ENCODE measurements around the gene TRPC4.

Gene TRPC4

GRCh38 chr13:37869756-37870488 is at the start of gene TRPC4:
TRPC4 (minus strand) TSS chr13:37869772; CDS start chr13:37783333, 86,439 bp downstream.
- no peak for DNase-seq

DNA sequence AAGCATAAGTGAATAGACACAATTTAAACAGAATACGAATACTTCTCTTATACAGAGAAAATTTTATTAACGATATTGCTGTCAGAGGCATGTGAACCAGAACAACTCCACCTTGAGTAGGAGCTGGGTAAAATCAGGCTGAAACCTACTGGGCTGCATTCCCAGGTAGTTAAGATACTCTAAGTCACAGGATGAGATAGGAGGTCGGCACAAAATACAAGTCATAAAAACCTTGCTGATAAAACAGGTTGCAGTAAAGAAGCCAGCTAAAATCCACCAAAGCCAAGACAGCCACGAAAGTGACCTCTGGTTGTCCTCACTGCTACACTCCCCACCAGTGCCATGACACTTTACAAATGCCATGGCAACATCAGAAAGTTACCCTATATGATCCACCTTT is 49.2 kb upstream of the TRPC4 start:
- no peak for DNase-seq

GRCh38 chr13:37918116-37918714 is 48.6 kb upstream of the TRPC4 start:
- DNase-seq = no peak

GRCh38 chr13:37914781-37915391 is 45.3 kb upstream of the TRPC4 start:
- no peak for DNase-seq

- DNase-seq = no peak
Measured at GRCh38 chr13:37910790-37911189, 41.2 kb upstream of the TRPC4 start.

- no peak for DNase-seq
Measured at GRCh38 chr13:37906880-37907279, 37.3 kb upstream of the TRPC4 start.

DNA sequence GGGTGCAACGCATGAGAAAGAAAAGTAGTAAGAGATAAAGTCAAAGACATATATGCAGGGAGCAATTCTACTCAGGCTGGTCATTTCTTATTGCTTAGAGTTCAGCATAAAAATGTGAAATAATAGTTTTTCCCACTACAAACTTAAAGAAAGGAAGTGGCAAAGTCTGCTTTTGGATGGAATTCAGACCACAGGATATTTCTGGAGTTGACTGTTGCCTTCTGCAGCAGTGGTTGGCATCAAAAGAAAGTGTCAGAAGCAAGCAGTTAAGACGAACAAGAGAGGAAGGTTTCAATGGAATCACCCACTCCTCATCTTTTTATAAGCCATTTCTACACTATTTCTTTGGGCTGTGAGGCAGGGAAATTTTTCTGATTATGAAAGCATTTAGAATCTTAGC is 36.2 kb upstream of the TRPC4 start:
- no peak for DNase-seq

GRCh38 chr13:37899753-37900152 is 30.2 kb upstream of the TRPC4 start:
- DNase-seq = no peak

DNA sequence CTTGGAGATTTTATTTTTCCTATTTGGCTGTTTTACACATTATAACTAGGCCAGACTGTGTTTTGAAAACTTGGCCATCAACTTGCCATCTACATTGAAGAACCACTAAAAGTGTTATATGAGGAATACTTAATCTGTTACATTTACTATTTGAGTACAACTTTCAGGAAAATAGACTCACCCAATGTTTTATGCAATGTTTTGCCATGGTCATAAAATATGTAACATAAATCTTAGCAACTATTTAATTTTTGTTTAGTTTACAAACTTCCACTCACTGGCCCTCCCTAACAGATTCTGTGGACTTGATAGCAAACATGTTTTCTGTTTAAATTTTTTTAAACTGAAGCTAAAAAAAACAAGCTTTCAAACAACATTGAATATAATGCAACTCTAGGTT is 23.7 kb upstream of the TRPC4 start:
- DNase-seq = no peak

DNA sequence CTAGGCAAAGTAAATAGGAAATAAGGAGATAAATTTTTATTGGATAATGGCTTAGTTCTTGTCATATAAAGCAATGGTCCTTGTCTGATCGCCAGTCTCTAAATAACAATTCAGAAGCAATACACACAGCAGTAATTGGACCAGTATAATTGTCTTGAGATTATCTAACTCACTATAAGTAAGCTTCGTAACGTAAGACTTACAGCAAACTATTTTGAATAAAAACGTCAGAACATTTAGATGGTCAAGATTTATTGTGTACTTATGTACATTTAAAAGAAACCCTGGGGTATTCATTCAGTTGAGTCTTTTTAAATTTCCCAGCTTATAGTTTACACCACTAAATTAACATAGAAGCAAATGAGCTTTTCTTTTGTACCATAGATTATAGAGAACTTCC is 20.2 kb upstream of the TRPC4 start:
- DNase-seq = no peak

DNA sequence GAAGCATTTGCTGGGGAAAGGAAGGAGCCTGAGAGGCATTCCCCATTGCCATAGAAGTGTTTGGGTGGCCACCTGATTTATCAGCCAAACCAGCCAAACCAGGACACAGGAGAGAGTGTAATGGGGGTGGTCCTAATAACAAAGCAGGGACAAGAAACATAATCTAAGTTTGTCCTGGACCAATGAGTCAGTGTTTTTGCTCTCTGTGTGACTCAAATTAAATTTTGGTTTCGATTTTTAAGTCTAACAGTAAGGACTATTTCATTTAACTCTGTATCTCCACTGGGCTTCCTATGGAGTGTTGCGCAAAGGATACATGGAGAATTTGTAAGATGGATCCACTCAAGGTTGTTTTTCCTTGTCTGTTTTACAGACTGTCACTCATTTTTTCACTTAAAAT is 19.5 kb upstream of the TRPC4 start:
- DNase-seq = no peak

DNA sequence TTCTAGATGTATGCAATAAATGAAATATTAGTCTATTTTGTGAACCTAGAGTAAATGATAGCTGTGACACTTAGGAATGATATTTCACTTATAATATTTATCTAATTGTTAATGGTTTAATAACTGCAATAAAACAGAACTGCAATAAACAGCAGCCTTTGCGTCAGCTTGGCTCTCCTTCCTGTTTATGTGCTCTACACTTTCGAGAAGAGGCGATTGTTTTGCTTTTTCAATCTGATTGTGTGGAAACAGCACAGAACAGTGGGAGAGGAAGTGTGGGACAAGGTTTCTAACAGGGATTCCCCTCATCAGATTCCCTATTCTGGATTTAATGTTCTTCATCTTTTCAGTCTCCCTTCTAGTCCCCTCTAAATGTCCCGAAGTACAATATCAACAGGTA is 17.3 kb upstream of the TRPC4 start:
- DNase-seq = no peak

- DNase-seq = no peak
Measured at GRCh38 chr13:37884674-37885073, 15.1 kb upstream of the TRPC4 start.

DNA sequence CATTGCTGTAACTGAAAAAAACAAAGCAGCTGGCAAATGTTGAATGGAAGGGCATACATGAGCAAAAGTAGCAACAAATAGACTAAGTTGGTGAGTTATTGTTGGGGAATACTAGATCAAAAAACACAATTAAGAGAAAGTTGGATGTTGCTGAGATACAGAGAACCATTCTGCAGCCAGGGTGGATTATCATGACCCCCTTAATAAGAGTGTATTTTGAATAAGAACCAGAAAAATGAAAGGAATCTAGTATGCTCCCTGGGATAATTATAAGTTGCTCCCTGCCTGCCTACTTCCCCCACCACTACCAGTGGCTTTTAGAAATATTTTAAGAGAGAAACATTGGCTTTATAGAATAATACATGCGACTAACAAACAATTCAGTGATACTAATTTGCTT is 14.5 kb upstream of the TRPC4 start:
- DNase-seq = no peak

GRCh38 chr13:37878921-37879320 is 9.3 kb upstream of the TRPC4 start:
- DNase-seq = no peak

DNA sequence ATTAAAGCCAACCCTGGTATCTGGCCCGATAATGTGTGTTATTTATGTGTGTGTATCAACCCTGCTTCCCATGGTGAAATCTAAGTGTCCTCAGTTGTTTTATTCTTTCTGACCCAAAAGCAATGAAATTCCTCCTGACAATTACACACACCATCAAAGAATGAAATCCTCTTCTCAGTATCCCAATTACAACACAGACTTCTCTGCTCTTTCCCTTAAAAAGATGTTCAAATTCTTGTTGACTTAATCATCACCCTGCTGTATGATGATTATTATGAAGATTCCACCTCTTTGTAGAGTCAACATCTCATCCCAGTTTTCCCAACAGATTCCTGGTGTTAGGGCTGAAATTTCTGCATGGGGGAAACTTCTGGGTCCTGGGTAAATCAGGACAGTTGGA is 8.9 kb upstream of the TRPC4 start:
- DNase-seq = no peak

DNA sequence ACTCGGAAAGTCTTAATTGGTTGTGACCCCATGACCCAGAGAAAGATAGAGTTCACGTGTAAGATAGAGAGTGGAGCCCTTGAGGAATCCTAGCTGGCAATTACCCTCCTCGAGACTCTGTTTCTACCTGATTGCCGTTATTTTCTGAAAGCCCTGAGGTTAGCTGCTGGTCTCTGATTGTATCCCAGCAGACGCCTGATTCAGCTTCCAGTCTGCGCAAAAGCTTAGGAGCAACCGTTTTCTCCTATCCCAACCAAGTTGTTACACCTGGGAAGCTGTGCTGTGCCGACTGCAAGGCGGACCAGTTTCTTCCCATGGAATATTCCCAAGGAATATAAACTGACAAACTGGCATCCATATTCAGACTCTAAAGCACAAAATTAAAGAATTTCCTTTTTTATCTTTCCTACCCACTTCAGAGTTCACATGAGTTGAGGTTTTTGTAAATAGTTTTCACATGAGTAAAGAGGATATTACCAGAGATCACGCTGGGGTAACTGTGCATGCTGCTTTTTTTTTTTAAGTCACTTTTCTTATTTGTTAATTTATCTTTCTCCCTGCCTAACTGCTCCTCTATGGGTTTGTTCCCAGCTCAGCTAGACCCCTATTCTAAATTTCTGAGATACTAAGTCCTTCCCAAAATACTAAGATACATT is 1.5 kb upstream of the TRPC4 start:
- no peak for DNase-seq

- no peak for DNase-seq
Measured at GRCh38 chr13:37870489-37870845, 895 bp upstream of the TRPC4 start.

DNA sequence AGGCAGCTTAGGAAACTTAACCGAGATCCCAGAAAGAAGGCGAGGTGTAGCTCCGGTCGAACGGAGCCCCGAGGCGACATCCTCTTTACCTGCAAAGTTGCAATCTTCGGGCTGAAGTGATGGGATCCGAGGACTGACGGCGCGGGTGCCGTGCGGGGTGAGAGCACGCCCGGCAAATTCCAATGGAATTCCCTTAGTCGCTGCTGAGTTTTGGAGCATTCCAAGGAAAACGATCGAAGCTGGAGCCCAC is 141 bp downstream of the TRPC4 start:
- DNase-seq = no peak

- DNase-seq = no peak
Measured at GRCh38 chr13:37868691-37869505, 674 bp downstream of the TRPC4 start.

DNA sequence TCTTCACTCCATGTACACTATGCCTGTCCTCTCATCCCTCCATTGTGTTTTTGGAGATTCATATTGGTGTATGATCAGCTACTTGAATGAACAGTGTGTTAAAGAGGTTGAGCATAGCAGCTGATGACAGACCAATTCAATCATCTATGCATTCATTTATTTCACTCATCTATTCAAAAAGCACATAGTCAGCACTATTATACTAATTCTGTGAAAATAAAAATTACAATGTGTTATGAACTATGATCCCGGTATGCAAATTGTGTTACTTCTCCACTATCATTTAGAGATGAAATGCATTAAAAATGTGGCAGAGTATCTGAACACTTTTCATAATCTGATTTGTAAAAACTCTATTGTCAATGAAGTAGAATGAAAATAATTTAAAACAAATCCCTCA is 5.9 kb downstream of the TRPC4 start:
- DNase-seq = no peak

DNA sequence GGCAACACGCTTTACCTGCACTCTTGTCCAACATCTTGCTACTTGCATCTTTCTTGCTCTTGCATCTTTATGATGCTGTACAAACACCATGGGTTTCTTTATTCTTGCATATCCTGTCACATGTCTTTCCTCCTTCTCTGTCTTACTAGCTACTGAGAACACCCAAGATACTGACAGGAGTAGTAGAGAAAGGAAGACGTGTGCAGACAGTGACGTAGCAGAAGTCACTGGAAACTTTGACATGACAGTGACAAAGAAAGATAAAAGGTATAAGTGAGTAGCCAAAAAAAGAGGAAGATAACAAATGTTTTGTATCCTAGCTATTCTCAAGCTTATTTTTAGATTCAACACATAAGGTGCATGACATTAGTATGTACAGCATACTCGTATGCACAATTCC is 34.2 kb downstream of the TRPC4 start:
- no peak for DNase-seq

- no peak for DNase-seq
Measured at GRCh38 chr13:37833411-37833810, 36.2 kb downstream of the TRPC4 start.

GRCh38 chr13:37816276-37816675 is 53.3 kb downstream of the TRPC4 start:
- DNase-seq = no peak
